Keratinocyte (primary cell): ENCODE measurements around the gene XPO4. TPM values are rescaled to one million over a fixed set of nuclear protein-coding genes. Genes with fewer than 3 reads are reported as not detected.

ENCODE experiments used
- DNase-seq: peaks from one replicate; pipeline ENCODE4 v3.0.0-alpha.2; 2011; ENCODE audit warnings: low read depth, missing footprints, low spot score
- FAIRE-seq: peaks from 2 replicates; lab custom pipeline; 2011; peaks lifted over from hg19 to GRCh38; lab: Jason Lieb, UNC
- H2AFZ ChIP-seq: 2 replicates; pipeline ENCODE4 v1.6.0; 2012; ENCODE audit warnings: low read length, control low read depth, inconsistent platforms; ENCODE audit not compliant: control insufficient read depth
- H3K27ac ChIP-seq: 2 replicates; pipeline ENCODE4 v1.5.1; 2011; ENCODE audit warnings: low read length; ENCODE audit not compliant: control insufficient read depth, insufficient read depth
- H3K27me3 ChIP-seq: 3 replicates; pipeline ENCODE4 v1.6.0; 2011; ENCODE audit warnings: low read length; ENCODE audit not compliant: control insufficient read depth, insufficient read depth; ENCODE audit errors: extremely low read depth
- H3K36me3 ChIP-seq, 2 experiments: 2 replicates in 1 of 2; 3 replicates in 1 of 2; pipeline ENCODE4 v1.5.1; 2011; ENCODE audit warnings: low read length in 2 of 2, mild to moderate bottlenecking in 1 of 2; ENCODE audit not compliant: control insufficient read depth in 2 of 2, insufficient read depth in 2 of 2; ENCODE audit errors: extremely low read depth in 1 of 2
- H3K4me1 ChIP-seq: 3 replicates; pipeline ENCODE4 v1.5.1; 2011; ENCODE audit warnings: low read length; ENCODE audit not compliant: control insufficient read depth, insufficient read depth; ENCODE audit errors: extremely low read depth
- H3K4me2 ChIP-seq: 3 replicates; pipeline ENCODE4 v1.6.0; 2011; ENCODE audit warnings: low read depth, low read length; ENCODE audit not compliant: control insufficient read depth, insufficient read depth; ENCODE audit errors: extremely low read depth
- H3K4me3 ChIP-seq, 3 experiments: fragments of 200-600 bp in 1 of 3; sonication (generic) in 1 of 3; 2 replicates in 2 of 3; 3 replicates in 1 of 3; pipeline ENCODE4 v1.5.1; 2011 to 2016; ENCODE audit warnings: low read length in 3 of 3, mild to moderate bottlenecking in 3 of 3, control low read depth in 2 of 3, inconsistent platforms in 1 of 3, low read depth in 1 of 3, mixed read lengths in 1 of 3, mixed run types in 1 of 3, moderate library complexity in 1 of 3; ENCODE audit not compliant: control insufficient read depth in 2 of 3, insufficient read depth in 2 of 3; ENCODE audit errors: extremely low read depth in 1 of 3
- H3K79me2 ChIP-seq: 2 replicates; pipeline ENCODE4 v1.6.0; 2012; ENCODE audit warnings: low read length; ENCODE audit not compliant: control insufficient read depth, insufficient read depth
- H3K9ac ChIP-seq: 3 replicates; pipeline ENCODE4 v1.6.0; 2011; ENCODE audit warnings: low read length; ENCODE audit not compliant: control insufficient read depth, insufficient read depth; ENCODE audit errors: extremely low read depth
- H3K9me1 ChIP-seq: 3 replicates; pipeline ENCODE4 v1.6.0; 2011; ENCODE audit warnings: low read length; ENCODE audit not compliant: control insufficient read depth, insufficient read depth; ENCODE audit errors: extremely low read depth
- H3K9me3 ChIP-seq: 2 replicates; pipeline ENCODE4 v1.5.1; 2012; ENCODE audit warnings: low read depth, low read length; ENCODE audit not compliant: control insufficient read depth
- H4K20me1 ChIP-seq: 3 replicates; pipeline ENCODE4 v1.6.0; 2011; ENCODE audit warnings: low read length; ENCODE audit not compliant: control insufficient read depth, insufficient read depth; ENCODE audit errors: extremely low read depth
- CTCF ChIP-seq, 3 experiments: IDR thresholded peaks in 1 of 3; conservative IDR thresholded peaks in 1 of 3; optimal IDR thresholded peaks in 1 of 3; 2 replicates in 2 of 3; 3 replicates in 1 of 3; pipeline versions ENCODE3 to v1.5.1; 2011; ENCODE audit warnings: low read length in 3 of 3, mild to moderate bottlenecking in 3 of 3, moderate library complexity in 2 of 3, control low read depth in 1 of 3, inconsistent platforms in 1 of 3; ENCODE audit not compliant: insufficient read depth in 2 of 3; ENCODE audit errors: extremely low read depth in 1 of 3
- EZH2 ChIP-seq: IDR thresholded peaks from one replicate; pipeline ENCODE4 v1.6.1; 2012; ENCODE audit warnings: inconsistent platforms, mild to moderate bottlenecking, low read length, moderate library complexity
- dilution Hi-C: fragments of 300-500 bp; cut with MboI; formaldehyde crosslinking; loops from one replicate; pipeline ENCODE4 v1.7.0; 2020; ENCODE audit warnings: low sequenced_read_pairs; ENCODE audit not compliant: extremely low pct_ligation_motif_present
- polyA plus RNA-seq, 5 experiments: library from polyadenylated mRNA; depleted of rRNA in 3 of 5; stranded (reverse) in 3 of 5; stranded (forward) in 1 of 5; unstranded in 1 of 5; fragments of >200 nt; gene quantifications; 1 replicate in 1 of 5; 2 replicates in 3 of 5; 3 replicates in 1 of 5; pipeline versions ENCODE4 v1.2.1 to v1.2.3, GENCODE V29; 2011 to 2012; ENCODE audit warnings: missing spikeins in 2 of 5, low read depth in 1 of 5, low replicate concordance in 1 of 5

The XPO4 gene
- polyA plus RNA-seq, 1 donor (not counting 4 experiments of a cell fraction or from before 2014, with no cell fraction given) = 16.5 TPM

- Histone ChIP-seq H3K4me3 (no peak overlapping the region), H3K9me1 (no peaks in the 10 kb centered on the region), H3K27ac (no peak overlapping the region), H2AFZ (no peak overlapping the region), H3K9me3 (no peaks in the 10 kb centered on the region), H3K4me1 (no peaks in the 10 kb centered on the region), H3K9ac (no peak overlapping the region), H3K4me2 (no peak overlapping the region), H4K20me1 (no peaks in the 10 kb centered on the region), H3K79me2 (no peaks in the 10 kb centered on the region), H3K36me3 (no peaks in the 10 kb centered on the region), H3K27me3 (no peaks in the 10 kb centered on the region)
- DNase-seq = peak; percentile 40
- dilution Hi-C loops = no loop called here
- TF ChIP-seq CTCF (optimal IDR thresholded peaks at IDR 0.05 in 1 of 3, IDR thresholded peaks at IDR 0.05 in 1 of 3, conservative IDR thresholded peaks at IDR 0.05 in 1 of 3; ENCODE audit: extremely low read depth in 1 of 3, insufficient read depth in 2 of 3, low read length in 3 of 3) (peak; percentile 69 to 75 (median 74)), EZH2 (no peak)
- peak; percentile 5 for FAIRE-seq
These were observed 22.3 kb upstream of the XPO4 start for GRCh38 chr13:20924758-20925394.

- no peak overlapping the region for H3K4me3 ChIP-seq
- no peaks in the 10 kb centered on the region for H3K9me1 ChIP-seq
- no peak overlapping the region for H2AFZ ChIP-seq
- dilution Hi-C loops = no loop called here
- DNase-seq = no peak
- no peak overlapping the region for H3K9ac ChIP-seq
- no peaks in the 10 kb centered on the region for H3K36me3 ChIP-seq
- H3K9me3 ChIP-seq = no peaks in the 10 kb centered on the region
- H4K20me1 ChIP-seq = no peaks in the 10 kb centered on the region
- TF ChIP-seq EZH2 = no peak
- no peak for TF ChIP-seq CTCF (optimal IDR thresholded peaks at IDR 0.05 in 1 of 3, IDR thresholded peaks at IDR 0.05 in 1 of 3, conservative IDR thresholded peaks at IDR 0.05 in 1 of 3; ENCODE audit: extremely low read depth in 1 of 3, insufficient read depth in 2 of 3, low read length in 3 of 3)
- no peaks in the 10 kb centered on the region for H3K4me1 ChIP-seq
- H3K4me2 ChIP-seq = no peak overlapping the region
- H3K27ac ChIP-seq = no peak overlapping the region
- FAIRE-seq = no peak
- no peaks in the 10 kb centered on the region for H3K27me3 ChIP-seq
- H3K79me2 ChIP-seq = no peaks in the 10 kb centered on the region
These were observed 20.7 kb upstream of the XPO4 start for GRCh38 chr13:20923272-20923671.
